Common myeloid progenitor, CD34-positive (primary cell): Measurements from ENCODE around the gene TBC1D2B.

Experiments
- CTCF ChIA-PET: fragments of 350-600 bp; sonication (Branson Sonifier 250); formaldehyde crosslinking; loops from one replicate; lab custom pipeline; 2021; ENCODE audit warnings: antibody characterized with exemption; lab: Charles Lee
- POLR2A ChIA-PET: fragments of 350-600 bp; sonication (Branson Sonifier 250); formaldehyde crosslinking; loops from one replicate; lab custom pipeline; 2021; ENCODE audit warnings: antibody characterized with exemption; lab: Charles Lee
- DNase-seq, 3 donors: peaks; one replicate each; pipeline versions ENCODE4 v3.0.0 to v3.0.0-alpha.2; 2013
- H3K27ac ChIP-seq, 2 experiments: 1 replicate in 1 of 2; 2 replicates in 1 of 2; pipeline ENCODE4 v1.7.0; 2013; ENCODE audit warnings: inconsistent platforms in 2 of 2, low read length in 2 of 2, mild to moderate bottlenecking in 2 of 2, low read depth in 1 of 2, moderate library complexity in 1 of 2; ENCODE audit not compliant: severe bottlenecking in 2 of 2, insufficient read depth in 1 of 2, poor library complexity in 1 of 2
- H3K27me3 ChIP-seq, 5 experiments: replicated peaks in 2 of 5; 1 replicate in 3 of 5; 2 replicates in 2 of 5; pipeline versions ENCODE4 v1.6.1 to v1.7.0; 2013; ENCODE audit warnings: low read length in 4 of 5, mild to moderate bottlenecking in 2 of 5, moderate library complexity in 2 of 5, inconsistent platforms in 1 of 5; ENCODE audit not compliant: insufficient read depth in 5 of 5, control insufficient read depth in 4 of 5
- H3K36me3 ChIP-seq, 4 experiments: 1 replicate in 2 of 4; 2 replicates in 2 of 4; pipeline versions ENCODE4 v1.6.1 to v1.7.0; 2013; ENCODE audit warnings: low read length in 3 of 4, control low read depth in 1 of 4, mild to moderate bottlenecking in 1 of 4; ENCODE audit not compliant: control insufficient read depth in 4 of 4, insufficient read depth in 4 of 4
- H3K4me1 ChIP-seq, 4 experiments: 1 replicate in 3 of 4; 2 replicates in 1 of 4; pipeline versions ENCODE4 v1.6.1 to v1.7.1; 2013; ENCODE audit warnings: low read length in 3 of 4, mild to moderate bottlenecking in 3 of 4, control low read depth in 1 of 4, inconsistent platforms in 1 of 4, moderate library complexity in 1 of 4; ENCODE audit not compliant: control insufficient read depth in 4 of 4, insufficient read depth in 4 of 4; ENCODE audit errors: control extremely low read depth in 1 of 4
- H3K4me3 ChIP-seq, 7 experiments: 1 replicate in 4 of 7; 2 replicates in 3 of 7; pipeline versions ENCODE4 v1.5.1 to v1.7.0; 2013; ENCODE audit warnings: mild to moderate bottlenecking in 7 of 7, low read length in 6 of 7, moderate library complexity in 6 of 7, inconsistent platforms in 2 of 7, low read depth in 2 of 7, control low read depth in 1 of 7; ENCODE audit not compliant: insufficient read depth in 4 of 7, control insufficient read depth in 1 of 7; ENCODE audit errors: extremely low read depth in 1 of 7
- H3K9me3 ChIP-seq, 5 experiments: 1 replicate in 4 of 5; 2 replicates in 1 of 5; pipeline versions ENCODE4 v1.6.1 to v1.7.1; 2013; ENCODE audit warnings: low read length in 4 of 5, mild to moderate bottlenecking in 2 of 5, inconsistent platforms in 1 of 5, low read depth in 1 of 5, moderate library complexity in 1 of 5; ENCODE audit not compliant: control insufficient read depth in 4 of 5, insufficient read depth in 2 of 5; ENCODE audit errors: control extremely low read depth in 1 of 5
- WGBS: methylation state at CpG from one replicate; pipeline ENCODE4 v1.1.5; 2013; ENCODE audit not compliant: insufficient coverage; 5-methylcytosine and 5-hydroxymethylcytosine counted together

The TBC1D2B gene

DNA sequence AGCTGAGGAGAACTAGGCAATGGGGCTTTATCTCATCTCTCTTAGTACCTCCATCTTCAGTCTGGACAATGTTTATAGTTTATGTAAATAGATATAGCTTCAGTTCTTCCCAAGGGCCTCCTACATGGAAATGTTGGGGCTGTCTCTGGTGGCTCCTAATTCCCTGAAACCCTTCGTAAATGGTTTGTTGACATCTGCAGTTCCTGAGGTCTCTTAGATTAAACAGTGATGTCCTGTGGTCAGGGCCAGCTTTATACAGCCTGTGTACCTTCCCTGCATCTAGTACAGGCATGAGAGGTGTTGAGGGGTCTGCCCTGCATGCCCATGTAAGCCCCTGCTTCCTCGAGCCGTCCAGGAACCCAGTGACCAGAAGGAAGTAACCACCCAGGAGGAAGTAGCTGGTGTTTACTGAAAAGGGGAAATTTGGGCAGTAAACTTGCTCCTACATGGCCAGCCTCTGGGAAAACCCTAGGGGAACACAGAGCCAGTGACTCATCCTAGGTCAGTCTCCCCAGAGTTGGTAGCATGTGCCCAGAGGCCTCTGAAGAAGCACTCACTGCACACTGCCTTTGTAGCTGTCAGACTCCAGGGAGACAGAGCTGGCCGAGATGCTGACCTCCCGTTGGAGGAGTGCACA, 4.7 kb upstream of the TBC1D2B start:
- 64% methylated on average over 4 of the region's 5 CpGs for WGBS
- peaks cover 2 to 33% (median 20%) of the 10 kb centered on the region in 4 experiments for H3K4me1 ChIP-seq
- H3K9me3 ChIP-seq: no peaks in the 10 kb centered on the region
- POLR2A ChIA-PET: interaction anchor here (0.8 to 1.1 kb wide), 2 partner anchors 11 to 12 kb away, joined by 3 read pairs; no protein-coding TSS in a partner anchor
- DNase-seq: no peak
- no peak overlapping the region for H3K4me3 ChIP-seq
- CTCF ChIA-PET: interaction anchor here (0.8 to 4.0 kb wide), 4 partner anchors 9 to 77 kb away, joined by 3 to 21 read pairs (median 6); no protein-coding TSS in a partner anchor
- H3K36me3 ChIP-seq: no peaks in the 10 kb centered on the region
- H3K27me3 ChIP-seq: no peaks in the 10 kb centered on the region
- H3K27ac ChIP-seq: no peak overlapping the region

DNA sequence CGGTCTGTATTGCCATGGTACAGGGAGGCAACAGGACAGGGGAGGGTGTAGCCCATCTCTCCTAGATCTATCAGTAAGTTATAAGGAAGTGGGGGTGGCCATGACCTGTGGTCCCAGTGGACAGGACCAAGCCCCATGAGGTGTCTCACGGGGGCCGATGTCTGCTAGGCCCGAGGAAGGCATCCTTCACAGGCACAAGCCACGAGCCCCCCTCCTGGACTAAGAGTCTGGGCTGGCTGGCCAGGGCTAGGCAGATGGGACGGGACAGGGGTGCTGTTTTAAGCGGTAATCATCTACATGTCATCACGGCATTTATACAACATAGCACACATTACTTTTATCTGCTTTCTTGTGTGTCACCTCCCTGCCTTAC, 2.6 kb upstream of the TBC1D2B start:
- POLR2A ChIA-PET: no interaction called here

DNA sequence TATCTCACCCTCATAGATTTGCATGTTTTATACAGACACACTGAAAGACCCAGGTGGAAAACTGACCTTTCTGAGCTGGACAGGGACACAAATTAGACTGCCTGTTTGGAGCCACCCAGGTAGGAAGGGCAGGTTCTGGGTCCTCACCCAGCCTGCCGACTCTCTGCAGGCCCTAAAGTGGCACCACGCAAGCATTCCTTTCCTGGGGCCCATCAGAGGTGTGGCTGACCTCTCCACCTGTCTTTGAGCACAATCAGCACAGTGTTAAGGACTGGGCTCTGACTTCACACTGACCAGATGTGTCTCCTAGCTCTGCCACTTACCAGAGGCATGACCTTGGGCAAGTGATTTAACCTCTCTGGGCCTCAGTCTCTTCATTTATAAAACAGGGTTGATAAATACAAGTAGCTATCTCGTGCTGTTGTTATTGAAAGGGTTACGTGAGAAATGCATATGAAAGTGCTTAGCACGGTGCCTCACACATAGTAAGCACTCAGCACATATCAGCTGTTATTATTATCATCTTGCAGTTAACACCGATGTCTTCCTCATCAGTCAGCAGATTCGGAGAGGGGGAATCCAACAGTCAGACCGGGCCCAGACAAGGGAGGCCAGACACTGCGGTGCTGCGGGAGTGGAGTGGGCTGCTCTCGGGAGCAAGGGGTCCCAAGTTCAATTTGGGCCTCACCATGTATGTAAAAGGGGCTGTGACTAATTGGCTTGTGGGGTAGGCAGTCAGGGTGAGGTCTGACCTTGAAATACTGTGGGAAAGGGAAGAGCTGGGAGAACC, 2.0 kb upstream of the TBC1D2B start:
- WGBS: 97% methylated on average over 5 of the region's 11 CpGs
- Histone ChIP-seq H3K4me3 (no peak overlapping the region), H3K27ac (no peak overlapping the region), H3K9me3 (no peaks in the 10 kb centered on the region), H3K4me1 (peaks cover 2 to 48% (median 39%) of the 10 kb centered on the region in 4 experiments), H3K36me3 (peaks cover 0 to 4% (median 2%) of the 10 kb centered on the region in 4 experiments), H3K27me3 (no peaks in the 10 kb centered on the region)
- ChIA-PET CTCF (interaction anchor here (0.9 to 1.0 kb wide), 2 partner anchors 44 to 72 kb away, joined by 3 to 4 read pairs; no protein-coding TSS in a partner anchor), POLR2A (no interaction called here)
- no peak for DNase-seq

More for the DNA sequence above, 2.6 kb upstream of the TBC1D2B start:
- CTCF ChIA-PET: interaction anchor here (1.0 kb wide), 1 partner anchor 45 kb away, joined by 3 read pairs; no protein-coding TSS in a partner anchor
- no peak for DNase-seq
- H3K4me1 ChIP-seq: peaks cover 2 to 46% (median 39%) of the 10 kb centered on the region in 4 experiments
- H3K9me3 ChIP-seq: no peaks in the 10 kb centered on the region
- no peaks in the 10 kb centered on the region for H3K27me3 ChIP-seq
- no peaks in the 10 kb centered on the region for H3K36me3 ChIP-seq
- no peak overlapping the region for H3K4me3 ChIP-seq
- WGBS: 100% methylated on average over 3 of the region's 8 CpGs
- no peak overlapping the region for H3K27ac ChIP-seq

DNA sequence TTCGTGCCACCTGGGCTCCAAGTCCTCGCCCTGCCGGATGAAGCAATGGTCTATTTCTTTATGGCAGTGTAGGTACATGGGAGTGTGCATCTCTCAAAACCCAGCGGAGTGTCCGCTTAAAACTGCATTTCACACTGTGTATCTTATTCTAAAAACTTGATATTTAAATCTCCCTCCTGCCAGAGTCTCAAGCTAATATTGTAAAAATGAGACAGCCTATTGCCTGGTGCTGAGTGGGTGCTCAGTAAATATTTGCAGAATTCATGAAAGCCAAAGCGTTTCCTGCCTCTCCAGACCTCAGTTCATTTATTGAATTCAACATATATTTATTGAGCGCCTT, 330 bp upstream of the TBC1D2B start:
- DNase-seq: no peak
- ChIA-PET POLR2A (interaction anchor here (0.5 to 0.9 kb wide), 3 partner anchors 17 to 59 kb away, joined by 3 read pairs; no protein-coding TSS in a partner anchor), CTCF (interaction anchor here (1.2 to 2.1 kb wide), 3 partner anchors 9 to 44 kb away, joined by 3 to 6 read pairs (median 4); partner anchors contain the start of gene SH2D7)
- peaks cover 0 to 6% (median 3%) of the 10 kb centered on the region in 4 experiments for H3K36me3 ChIP-seq
- WGBS: 0% methylated on average over 2 of the region's 7 CpGs
- peak overlapping the region; percentile 6 to 88 (median 83) for H3K4me3 ChIP-seq
- peaks cover 2 to 44% (median 36%) of the 10 kb centered on the region in 4 experiments for H3K4me1 ChIP-seq
- H3K27ac ChIP-seq: no peak overlapping the region
- H3K27me3 ChIP-seq: no peaks in the 10 kb centered on the region
- H3K9me3 ChIP-seq: no peaks in the 10 kb centered on the region

DNA sequence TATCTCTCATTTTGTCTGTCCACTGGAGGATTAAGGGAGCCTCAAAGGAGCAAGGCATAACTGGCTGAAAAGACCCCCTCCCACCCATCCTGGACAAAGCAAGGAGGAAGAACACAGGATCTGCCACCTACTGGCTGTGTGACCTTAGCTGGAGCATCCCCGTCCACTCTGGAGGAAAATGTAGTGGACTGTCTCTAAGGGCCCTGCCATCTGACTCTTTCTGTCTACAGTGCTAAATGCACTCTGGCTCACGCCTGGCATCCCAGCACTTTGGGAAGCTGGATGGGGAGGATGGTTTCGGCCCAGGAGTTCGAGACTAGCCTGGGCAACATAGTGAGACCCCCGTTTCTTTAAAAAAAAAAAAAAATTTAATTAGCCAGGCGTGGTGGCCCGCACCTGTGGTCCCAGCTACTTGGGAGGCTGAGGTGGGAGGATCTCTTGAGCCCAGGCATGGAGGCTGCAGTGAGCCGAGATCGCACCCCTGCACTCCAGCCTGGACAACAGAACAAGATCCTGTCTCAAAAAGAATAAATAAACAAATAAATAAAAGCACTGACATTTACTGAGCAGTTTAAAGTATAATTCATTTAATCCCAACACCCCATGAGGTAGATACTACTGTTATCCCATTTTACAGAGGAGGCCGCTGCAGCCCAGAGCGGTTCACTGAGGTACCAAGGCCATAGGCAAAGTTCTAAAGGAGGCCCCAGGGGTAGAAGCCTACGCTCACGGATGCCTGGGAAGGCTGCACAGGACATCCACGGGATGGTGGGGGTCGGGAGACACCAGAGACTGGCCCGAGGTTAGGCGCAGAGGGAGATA, 1.1 kb downstream of the TBC1D2B start:
- POLR2A ChIA-PET: interaction anchor here (1.0 kb wide), 1 partner anchor 23 kb away, joined by 5 read pairs; no protein-coding TSS in a partner anchor
- H3K27me3 ChIP-seq: no peaks in the 10 kb centered on the region
- peak overlapping the region; percentile 71 to 94 (median 84) for H3K4me3 ChIP-seq
- CTCF ChIA-PET: interaction anchor here (0.8 to 2.9 kb wide), 10 partner anchors 7 to 73 kb away, joined by 3 to 11 read pairs (median 5); no protein-coding TSS in a partner anchor
- H3K27ac ChIP-seq: peak overlapping the region; percentile 25 to 75
- H3K36me3 ChIP-seq: peaks cover 0 to 12% (median 3%) of the 10 kb centered on the region in 4 experiments
- peaks cover 0 to 49% (median 45%) of the 10 kb centered on the region in 4 experiments for H3K4me1 ChIP-seq
- H3K9me3 ChIP-seq: no peaks in the 10 kb centered on the region
- DNase-seq: no peak
- 39% methylated on average over 9 of the region's 17 CpGs for WGBS

DNA sequence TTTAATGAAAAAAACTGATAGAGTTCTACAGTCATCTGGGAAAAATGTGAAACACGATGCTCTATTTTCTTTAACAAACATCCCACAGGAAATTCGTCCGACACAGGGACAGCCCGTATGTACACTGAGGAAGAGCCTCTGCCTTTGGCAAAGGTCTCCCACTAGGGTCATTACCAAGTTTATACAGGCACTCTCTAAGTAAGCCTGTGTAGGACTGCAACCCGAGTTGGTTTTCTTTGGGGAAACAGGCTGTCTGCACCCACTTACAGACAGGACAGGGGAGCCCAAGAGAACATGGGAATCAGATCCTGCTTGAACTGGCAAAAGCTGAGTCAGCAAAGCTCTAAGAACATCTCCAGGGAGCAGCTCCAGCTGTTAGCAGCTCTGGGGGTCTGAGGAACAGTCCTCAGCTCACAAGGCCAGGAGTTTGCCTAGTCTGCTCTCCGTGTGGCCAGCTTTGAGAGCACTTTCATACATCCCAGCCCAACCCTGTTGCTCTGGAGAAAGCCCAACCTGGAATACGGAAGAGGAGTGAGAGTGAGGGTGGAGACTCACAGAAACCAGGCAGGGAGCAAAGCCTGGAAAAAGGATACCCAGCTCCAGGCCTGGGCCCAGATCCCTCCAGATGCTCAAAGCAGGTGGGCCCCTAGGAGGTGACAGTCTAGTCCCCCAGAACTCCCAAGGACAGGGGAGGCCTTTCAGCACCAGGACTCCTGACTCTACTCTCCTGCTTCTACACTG, 1.9 kb downstream of the TBC1D2B start:
- peak overlapping the region in 6 of 7 experiments; percentile 13 to 94 (median 86) for H3K4me3 ChIP-seq
- H3K27ac ChIP-seq: peak overlapping the region; percentile 25 to 51
- POLR2A ChIA-PET: interaction anchor here (1.0 kb wide), 1 partner anchor 23 kb away, joined by 5 read pairs; no protein-coding TSS in a partner anchor
- H3K27me3 ChIP-seq: no peaks in the 10 kb centered on the region
- H3K9me3 ChIP-seq: no peaks in the 10 kb centered on the region
- DNase-seq: peak in 1 of 3 donors; percentile 19
- WGBS: 77% methylated on average over 4 of the region's 7 CpGs
- peaks cover 0 to 56% (median 49%) of the 10 kb centered on the region in 4 experiments for H3K4me1 ChIP-seq
- CTCF ChIA-PET: interaction anchor here (0.6 to 2.9 kb wide), 11 partner anchors 8 to 72 kb away, joined by 3 to 11 read pairs (median 3); no protein-coding TSS in a partner anchor
- peaks cover 0 to 15% (median 3%) of the 10 kb centered on the region in 4 experiments for H3K36me3 ChIP-seq
